Motor neuron (in vitro differentiated cells): ENCODE measurements around the gene S100A10. TPM values are rescaled to one million over a fixed set of nuclear protein-coding genes. Genes with fewer than 3 reads are reported as not detected.

Experiments
- ATAC-seq, 8 experiments: fragments of 200-7000 bp; cut with Tn5 transposase; replicated peaks in 6 of 8; 2 replicates each; pipeline ENCODE4 v1.8.0; 2021; ENCODE audit warnings: mild to moderate bottlenecking in 8 of 8, moderate library complexity in 8 of 8
- H3K27ac ChIP-seq, 2 donors: fragments of 250-450 bp; sonication (Bioruptor Pico); 2 replicates each; pipeline ENCODE4 v1.9.0; 2021; ENCODE audit warnings: antibody characterized with exemption in 2 of 2, mild to moderate bottlenecking in 2 of 2, moderate library complexity in 1 of 2
- H3K4me1 ChIP-seq, 2 donors: fragments of 250-450 bp; sonication (Bioruptor Pico); replicated peaks in 1 of 2; 2 replicates each; pipeline ENCODE4 v1.6.1; 2021; ENCODE audit warnings: antibody characterized with exemption in 2 of 2, mild to moderate bottlenecking in 2 of 2, moderate library complexity in 1 of 2
- H3K4me3 ChIP-seq, 5 donors: fragments of 250-450 bp; sonication (Bioruptor Pico); 2 replicates each; pipeline ENCODE4 v1.9.0; 2021; ENCODE audit warnings: antibody characterized with exemption in 5 of 5, mild to moderate bottlenecking in 5 of 5, moderate library complexity in 4 of 5
- WGBS, 10 experiments: fragments of 450-650 bp; shearing (Covaris generic); methylation state at CpG; one replicate each; pipeline ENCODE4 v1.0.0; 2022; 5-methylcytosine and 5-hydroxymethylcytosine counted together
- in situ Hi-C, 9 experiments: fragments of 400-800 bp; cut with MboI; loops; one replicate each; pipeline ENCODE4 v1.15.0; 2021; ENCODE audit warnings: low sequenced_read_pairs in 9 of 9, low pct_unique_long_range_greater_than_20kb in 2 of 9; ENCODE audit not compliant: unreplicated experiment in 9 of 9
- total RNA-seq, 8 experiments: library from RNA; unstranded; fragments of 300-600 nt; gene quantifications; 2 replicates each; pipeline versions ENCODE4 v1.2.3 to v1.2.4, GENCODE V29; 2022

Gene S100A10
- total RNA-seq, 8 experiments from 2014 or later, result 0.46 to 399 (median 22.8) TPM

DNA sequence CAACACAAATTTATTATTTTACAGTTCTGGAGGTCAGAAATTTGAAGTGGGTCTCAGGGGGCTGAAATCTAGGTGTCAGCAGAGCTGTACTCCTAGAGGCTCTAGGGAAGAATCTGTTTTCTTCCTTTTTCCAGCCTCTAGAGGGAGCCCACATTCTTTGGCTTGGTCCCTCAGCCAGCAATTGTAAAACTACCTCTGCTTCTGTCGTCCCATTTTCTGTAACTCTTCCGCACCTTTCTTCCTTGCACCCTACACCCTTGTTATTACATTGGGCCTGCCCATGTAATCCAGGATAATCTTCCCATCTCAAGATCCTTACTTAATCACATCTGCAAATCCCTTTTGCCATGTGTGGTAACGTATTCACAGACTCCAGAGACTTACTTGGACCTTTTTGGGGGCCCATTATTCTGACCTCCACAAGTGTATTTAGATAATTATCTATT is 59.6 kb downstream of the S100A10 start:
- H3K4me1 ChIP-seq, result peaks cover 0 to 15% of the 10 kb centered on the region in 2 donors
- no peak overlapping the region for H3K27ac ChIP-seq
- no peak overlapping the region for H3K4me3 ChIP-seq
- ATAC-seq, result peak in 7 of 8 experiments; percentile 57 to 96 (median 76)
- in situ Hi-C loops, result loop anchor here in 3 of 9 experiments (10.0 kb wide), 2 partner anchors 61 to 71 kb away; partner anchors contain the start of gene S100A10 (in 2 of the 3)
- 0 to 90% (median 50%) methylated on average over 1 to 3 of the region's 3 CpGs; no CpG with 5 or more reads in 1 of the 10 experiments for WGBS, 10 experiments

Other genes with a start within 250 kb of the S100A10 start
- 100 to 1,000 TPM in 1 of 8 experiments, 10 to 100 TPM in 7; 63.2 to 122 (median 72.8) TPM for gene MRPL9, start 230.4 kb downstream of the S100A10 start, total RNA-seq
- gene TDRKH, start 203.4 kb downstream of the S100A10 start, total RNA-seq, result 10 to 100 TPM in 5 of 8 experiments, 1 to 10 TPM in 3; 1.1 to 38.3 (median 17.5) TPM
- under 1 TPM in 6 of 8 experiments, not detected in 2; 0.05 to 0.57 (median 0.22) TPM for gene LINGO4, start 188.4 kb downstream of the S100A10 start, total RNA-seq
- gene RORC, start 162.1 kb downstream of the S100A10 start, total RNA-seq, result 1 to 10 TPM in 1 of 8 experiments, under 1 TPM in 6, not detected in 1; 0.05 to 1.0 (median 0.23) TPM
- gene C2CD4D, start 154.0 kb downstream of the S100A10 start, total RNA-seq, result under 1 TPM in 4 of 8 experiments, not detected in 4; 0.21 to 0.61 (median 0.23) TPM
- gene THEM5, start 140.1 kb downstream of the S100A10 start, total RNA-seq, result 1 to 10 TPM in 1 of 8 experiments, not detected in 7; 1.8 TPM
- gene THEM4, start 84.3 kb downstream of the S100A10 start, total RNA-seq, result 10 to 100 TPM; 15.6 to 25.8 (median 21.8) TPM
- 100 to 1,000 TPM in 2 of 8 experiments, 10 to 100 TPM in 2, 1 to 10 TPM in 1, not detected in 3; 2.2 to 494 (median 45.8) TPM for gene S100A11, start 43.1 kb upstream of the S100A10 start, total RNA-seq
- under 1 TPM in 4 of 8 experiments, not detected in 4; 0.13 to 0.43 (median 0.17) TPM for gene TCHHL1, start 95.2 kb upstream of the S100A10 start, total RNA-seq
- 1 to 10 TPM in 2 of 8 experiments, under 1 TPM in 6; 0.07 to 2.9 (median 0.31) TPM for gene TCHH, start 121.6 kb upstream of the S100A10 start, total RNA-seq
- under 1 TPM in 4 of 8 experiments, not detected in 4; 0.05 to 0.41 (median 0.23) TPM for gene RPTN, start 165.4 kb upstream of the S100A10 start, total RNA-seq
- gene HRNR, start 230.3 kb upstream of the S100A10 start, total RNA-seq, result 1 to 10 TPM in 2 of 8 experiments, under 1 TPM in 5, not detected in 1; 0.07 to 4.7 (median 0.29) TPM